Hematopoietic multipotent progenitor cell treated with erythropoietin and hydrocortisone succinate and interleukin-3 and kit ligand, for 6 days (in vitro differentiated cells): ENCODE data around the gene CDKN2AIP.
"Not testable (repeated sequence)": the region's sequence is repeated elsewhere in the genome, so short reads cannot be mapped to it uniquely, and the experiment has no call there.

Experiments
- DNase-seq: peaks from one replicate; pipeline ENCODE4 v3.0.0-alpha.2; 2015

CDKN2AIP gene

GRCh38 chr4:183416879-183417755 is 27.3 kb upstream of the CDKN2AIP start:
- DNase-seq, result no peak

DNA sequence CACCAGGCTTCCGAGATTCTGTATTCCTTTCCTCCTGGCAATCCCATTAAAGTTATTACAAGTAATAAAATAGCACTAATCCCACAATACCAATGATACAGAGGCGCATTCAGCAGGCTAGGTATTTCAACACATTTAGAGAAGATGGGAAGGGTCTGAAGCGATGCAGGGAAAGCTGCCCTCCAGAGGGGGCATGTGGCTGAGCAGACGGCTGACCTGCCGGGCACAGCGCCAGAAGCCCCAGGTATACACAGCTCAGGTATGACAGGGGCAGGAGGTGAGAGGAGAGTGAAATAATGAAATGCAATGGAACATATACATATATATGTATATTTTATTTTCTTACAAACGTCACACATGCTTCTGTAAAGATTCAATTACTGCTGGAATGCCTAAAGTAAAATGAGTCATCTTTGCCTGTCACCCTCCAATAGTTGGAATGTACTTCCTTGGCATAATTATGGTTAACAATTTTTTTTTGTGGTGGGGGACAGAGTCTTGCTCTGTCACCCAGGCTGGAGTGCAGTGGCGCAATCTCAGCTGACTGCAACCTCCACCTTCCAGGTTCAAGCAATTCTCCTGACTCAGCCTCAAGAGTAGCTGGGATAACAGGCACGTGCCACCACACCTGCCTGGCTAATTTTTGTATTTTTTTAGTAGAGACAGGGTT is 21.3 kb upstream of the CDKN2AIP start:
- DNase-seq, result no peak

DNA sequence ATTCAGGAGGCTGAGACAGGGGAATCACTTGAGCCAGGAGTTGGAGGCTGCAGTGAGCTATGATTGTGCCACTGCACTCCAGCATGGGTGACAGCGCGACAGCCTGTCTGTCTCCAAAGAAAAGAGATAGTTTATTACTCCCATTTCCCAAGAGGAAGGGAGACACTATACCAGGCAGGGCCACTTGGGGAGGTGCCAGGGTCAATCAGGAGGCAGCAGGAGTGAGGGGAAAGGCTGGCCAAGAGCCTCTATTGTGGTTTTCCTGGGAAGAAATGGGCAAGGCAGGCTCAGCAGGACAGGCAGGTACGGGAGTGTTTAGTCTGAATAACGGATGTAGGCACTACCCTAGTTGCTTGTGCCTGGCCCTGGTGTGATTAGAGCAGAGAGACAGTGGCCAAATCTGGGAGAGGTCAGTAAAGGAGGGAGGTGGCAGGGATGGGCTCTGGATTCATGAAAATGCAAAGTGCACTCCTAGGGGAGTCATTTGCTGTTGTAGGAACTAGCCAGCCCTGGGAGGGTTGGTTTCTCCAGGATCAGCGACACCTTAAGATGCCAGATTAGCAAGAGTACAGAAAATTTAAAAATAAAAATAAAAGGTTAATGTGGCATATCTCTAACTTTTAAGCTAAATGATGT is 20.2 kb upstream of the CDKN2AIP start:
- no peak for DNase-seq

DNA sequence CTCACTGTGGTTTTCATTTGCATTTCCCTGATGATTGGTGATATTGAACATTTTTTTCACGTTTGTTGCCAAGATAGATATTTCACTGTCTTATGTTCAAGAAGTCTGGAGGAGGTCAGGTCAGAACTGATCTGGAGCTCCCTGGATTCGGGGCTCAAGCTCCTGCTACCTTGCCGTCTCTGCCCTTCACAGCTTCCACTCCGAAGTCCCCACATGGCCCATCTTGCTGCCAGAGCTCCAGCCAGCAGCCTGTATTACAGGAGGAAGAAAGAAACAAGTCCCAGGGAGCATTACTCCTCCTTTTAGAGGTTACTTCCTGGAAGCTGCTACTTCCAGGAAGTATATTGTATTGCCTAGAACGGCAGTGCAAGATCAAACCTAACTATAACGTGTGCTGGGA is 17.9 kb upstream of the CDKN2AIP start:
- no peak for DNase-seq

- DNase-seq, result no peak
Observed at GRCh38 chr4:183429489-183429888, 14.9 kb upstream of the CDKN2AIP start.

DNA sequence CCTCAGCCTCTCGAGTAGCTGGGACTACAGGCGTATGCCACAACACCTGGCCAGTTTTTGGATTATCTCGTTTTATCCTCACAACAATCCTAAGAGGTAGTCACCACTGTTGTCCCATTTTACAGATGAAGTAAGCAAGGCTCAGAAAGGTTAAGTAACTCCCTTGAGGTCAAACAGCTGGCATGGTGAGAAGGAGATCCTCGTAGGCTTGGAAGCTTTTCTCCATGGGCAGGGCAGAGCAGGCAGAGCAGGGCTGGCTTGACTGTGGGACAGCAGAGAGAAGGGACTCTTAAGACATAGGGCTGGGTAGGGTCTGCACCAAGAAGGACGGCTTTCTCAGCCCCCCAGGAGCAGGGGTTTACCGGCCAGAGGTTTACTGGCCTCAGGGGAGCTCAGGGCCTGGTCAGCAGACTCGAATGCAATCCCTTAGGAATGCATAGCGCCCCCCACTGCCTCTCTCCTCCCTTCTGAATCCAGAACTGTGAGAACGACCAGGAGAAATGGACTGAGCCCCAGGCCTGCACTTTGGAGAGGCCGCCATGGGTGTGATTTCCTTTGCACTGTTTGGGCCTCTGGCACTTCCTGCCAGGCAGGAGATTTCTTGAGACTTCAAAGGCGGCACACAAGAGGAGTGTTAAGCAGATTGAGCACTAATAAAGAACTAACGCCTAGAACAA is 14.0 kb upstream of the CDKN2AIP start:
- DNase-seq, result no peak

GRCh38 chr4:183430994-183431347 is 13.5 kb upstream of the CDKN2AIP start:
- no peak for DNase-seq

GRCh38 chr4:183431614-183432013 is 12.8 kb upstream of the CDKN2AIP start:
- no peak for DNase-seq

DNA sequence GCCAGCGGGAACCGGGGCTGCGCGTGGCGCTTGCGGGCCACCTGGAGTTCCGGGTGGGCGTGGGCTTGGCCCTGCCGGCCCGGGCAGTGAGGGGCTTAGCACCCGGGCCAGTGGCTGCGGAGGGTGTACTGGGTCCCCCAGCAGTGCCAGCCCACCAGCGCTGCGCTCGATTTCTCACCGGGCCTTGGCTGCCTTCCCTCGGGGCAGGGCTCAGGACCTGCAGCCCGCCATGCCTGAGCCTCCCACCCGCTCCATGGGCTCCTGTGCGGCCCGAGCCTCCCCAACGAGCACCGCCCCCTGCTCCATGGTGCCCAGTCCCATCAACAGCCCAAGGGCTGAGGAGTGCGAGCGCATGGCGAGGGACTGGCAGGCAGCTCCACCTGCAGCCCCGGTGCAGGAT is 11.3 kb upstream of the CDKN2AIP start:
- DNase-seq, result not testable (repeated sequence)

DNA sequence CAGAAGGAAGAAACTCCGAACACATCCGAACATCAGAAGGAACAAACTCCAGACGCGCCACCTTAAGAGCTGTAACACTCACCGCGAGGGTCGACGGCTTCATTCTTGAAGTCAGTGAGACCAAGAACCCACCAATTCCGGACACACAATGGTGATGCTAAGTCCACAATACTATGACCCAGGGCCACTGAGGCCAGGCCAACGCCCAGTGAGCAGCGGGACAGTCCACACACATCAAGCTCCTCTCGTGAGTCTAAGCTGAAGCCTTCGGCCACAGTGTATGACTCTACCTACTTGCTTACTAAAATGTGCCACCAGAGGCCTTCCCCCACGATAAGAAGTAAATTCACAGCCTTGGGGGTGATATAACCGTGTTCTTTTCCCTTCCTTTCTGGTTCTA is 10.2 kb upstream of the CDKN2AIP start:
- no peak for DNase-seq

GRCh38 chr4:183434666-183435190 is 9.7 kb upstream of the CDKN2AIP start:
- DNase-seq, result no peak

- no peak for DNase-seq
Observed at GRCh38 chr4:183435803-183436202, 8.6 kb upstream of the CDKN2AIP start.

GRCh38 chr4:183436417-183436816 is 8.0 kb upstream of the CDKN2AIP start:
- no peak for DNase-seq

DNA sequence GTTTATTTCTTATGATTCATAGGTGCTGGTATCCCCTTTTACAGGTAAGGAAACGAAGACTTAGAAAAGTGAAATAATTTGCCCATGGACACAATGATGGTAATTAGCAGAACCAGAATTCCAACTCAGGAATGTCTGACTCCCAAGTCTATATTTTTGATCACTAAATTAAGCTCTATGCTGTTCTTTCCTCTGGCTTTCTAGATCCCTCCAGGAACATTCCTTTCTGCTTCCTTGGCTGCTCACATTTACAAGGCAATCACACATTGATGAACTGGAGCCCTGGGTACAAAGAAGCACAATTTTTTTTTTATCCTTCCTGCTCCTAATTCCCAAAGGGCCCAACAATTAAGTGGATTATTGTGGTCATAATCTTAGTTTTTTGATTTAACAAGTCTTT is 7.0 kb upstream of the CDKN2AIP start:
- no peak for DNase-seq

DNA sequence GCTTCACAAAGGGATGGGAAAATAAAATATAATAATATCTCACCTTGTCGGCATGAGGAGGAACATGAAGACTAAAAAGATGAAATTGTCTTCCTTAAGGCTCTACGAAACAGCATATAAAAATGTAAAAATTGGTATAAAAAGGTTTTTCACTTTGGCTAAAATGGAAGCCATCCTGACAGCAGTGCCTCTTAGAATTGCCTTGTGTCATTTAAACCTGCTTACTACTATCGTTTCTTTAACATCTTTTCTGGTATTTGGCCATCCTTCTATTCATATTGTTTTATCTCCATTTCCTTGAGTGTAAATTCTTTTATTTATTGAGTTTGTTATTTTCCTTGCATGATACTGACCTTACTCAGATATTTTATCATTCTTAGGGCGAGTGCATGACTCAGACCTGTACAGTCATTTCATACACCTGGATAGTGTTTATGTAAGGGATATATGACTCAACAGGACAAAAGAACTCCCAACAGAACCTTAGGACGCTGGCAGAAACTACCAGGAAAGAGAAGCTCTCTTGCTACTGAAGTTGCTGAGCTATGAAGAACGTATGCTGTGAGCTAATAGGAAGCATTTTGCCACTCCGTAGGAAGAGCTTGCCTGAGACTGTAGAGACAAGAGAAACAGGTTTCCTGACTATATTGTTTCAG is 5.8 kb upstream of the CDKN2AIP start:
- no peak for DNase-seq

GRCh38 chr4:183441276-183441675 is 3.2 kb upstream of the CDKN2AIP start:
- no peak for DNase-seq

DNA sequence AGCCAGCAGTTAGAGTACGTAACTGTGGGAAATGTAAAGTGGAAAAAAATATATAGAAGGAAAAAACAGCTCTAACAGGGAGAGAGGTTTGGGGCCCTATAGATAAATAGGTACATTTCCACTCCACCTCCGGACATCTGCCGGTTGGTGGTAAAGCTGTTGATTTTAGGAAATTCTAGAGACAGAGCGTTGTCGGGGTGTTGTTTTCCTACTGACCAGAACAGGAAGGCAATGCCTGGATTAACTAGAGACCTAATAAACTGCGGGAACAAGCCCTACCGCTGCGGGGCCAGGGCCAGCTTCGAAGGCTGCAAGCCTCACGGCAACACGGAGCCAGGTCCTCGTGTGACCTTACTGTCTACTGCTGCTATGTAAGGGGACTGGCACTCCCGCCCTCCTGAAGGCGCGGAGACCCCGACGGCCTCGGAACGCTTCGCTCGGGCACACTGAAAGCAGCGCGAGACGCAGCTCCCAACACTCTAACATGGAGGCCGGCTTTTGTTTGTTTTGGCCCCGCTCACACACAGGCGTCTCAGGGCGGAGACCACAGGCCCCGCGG is 702 bp upstream of the CDKN2AIP start:
- peak; percentile 74 for DNase-seq

GRCh38 chr4:183445097-183445428 is 627 bp downstream of the CDKN2AIP start:
- DNase-seq, result peak; percentile 80

GRCh38 chr4:183447646-183448045 is 3.2 kb downstream of the CDKN2AIP start:
- no peak for DNase-seq

GRCh38 chr4:183448436-183448835 is 4.0 kb downstream of the CDKN2AIP start:
- no peak for DNase-seq

- DNase-seq, result peak; percentile 34
Observed at GRCh38 chr4:183449193-183449882, 4.9 kb downstream of the CDKN2AIP start.

DNA sequence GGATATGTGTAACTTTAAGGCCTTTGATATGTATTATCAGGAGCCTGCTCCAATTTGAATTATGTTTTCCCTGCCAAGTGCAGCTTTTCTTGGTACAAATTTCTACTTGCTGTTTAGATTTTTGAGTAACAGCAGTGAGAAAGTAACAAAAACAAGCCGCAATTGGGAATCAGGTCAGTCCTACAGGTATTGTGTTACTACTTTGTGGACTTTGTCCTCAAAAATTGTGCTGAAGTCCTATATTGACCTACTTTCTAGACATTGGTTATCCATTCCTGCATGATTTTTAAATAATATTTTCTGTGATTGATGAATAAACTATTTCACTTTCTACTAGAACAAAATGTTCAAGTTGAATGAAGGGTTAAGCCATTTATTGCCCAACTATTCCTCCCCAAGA is 5.7 kb downstream of the CDKN2AIP start:
- DNase-seq, result no peak
